ENCODE data around the gene CARD16.

The CARD16 gene

GRCh38 chr11:105027678-105028077 lies 17.5 kb downstream of the CARD16 start:
- TF ChIP-seq, protein P1, sequence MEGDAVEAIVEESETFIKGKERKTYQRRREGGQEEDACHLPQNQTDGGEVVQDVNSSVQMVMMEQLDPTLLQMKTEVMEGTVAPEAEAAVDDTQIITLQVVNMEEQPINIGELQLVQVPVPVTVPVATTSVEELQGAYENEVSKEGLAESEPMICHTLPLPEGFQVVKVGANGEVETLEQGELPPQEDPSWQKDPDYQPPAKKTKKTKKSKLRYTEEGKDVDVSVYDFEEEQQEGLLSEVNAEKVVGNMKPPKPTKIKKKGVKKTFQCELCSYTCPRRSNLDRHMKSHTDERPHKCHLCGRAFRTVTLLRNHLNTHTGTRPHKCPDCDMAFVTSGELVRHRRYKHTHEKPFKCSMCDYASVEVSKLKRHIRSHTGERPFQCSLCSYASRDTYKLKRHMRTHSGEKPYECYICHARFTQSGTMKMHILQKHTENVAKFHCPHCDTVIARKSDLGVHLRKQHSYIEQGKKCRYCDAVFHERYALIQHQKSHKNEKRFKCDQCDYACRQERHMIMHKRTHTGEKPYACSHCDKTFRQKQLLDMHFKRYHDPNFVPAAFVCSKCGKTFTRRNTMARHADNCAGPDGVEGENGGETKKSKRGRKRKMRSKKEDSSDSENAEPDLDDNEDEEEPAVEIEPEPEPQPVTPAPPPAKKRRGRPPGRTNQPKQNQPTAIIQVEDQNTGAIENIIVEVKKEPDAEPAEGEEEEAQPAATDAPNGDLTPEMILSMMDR (IDR thresholded peaks at IDR 0.05; ENCODE audit: borderline replicate concordance, control extremely low read depth, extremely low read depth, insufficient read depth, missing control alignments): no peak
- DNase-seq (ENCODE audit: low spot score): no peak
- in situ Hi-C loops (cut with MboI; ENCODE audit: low sequenced_read_pairs, unreplicated experiment): no loop called here

GRCh38 chr11:105024394-105024793 lies 20.7 kb downstream of the CARD16 start:
- in situ Hi-C loops (cut with MboI; ENCODE audit: low sequenced_read_pairs, unreplicated experiment): no loop called here
- TF ChIP-seq, protein P1 (IDR thresholded peaks at IDR 0.05; ENCODE audit: borderline replicate concordance, control extremely low read depth, extremely low read depth, insufficient read depth, missing control alignments): no peak
- no peak for DNase-seq (ENCODE audit: low spot score)

- DNase-seq (ENCODE audit: low spot score): no peak
- TF ChIP-seq, protein P1 (IDR thresholded peaks at IDR 0.05; ENCODE audit: borderline replicate concordance, control extremely low read depth, extremely low read depth, insufficient read depth, missing control alignments): no peak
- in situ Hi-C loops (cut with MboI; ENCODE audit: low sequenced_read_pairs, unreplicated experiment): no loop called here
These were observed 22.1 kb downstream of the CARD16 start, which contains the start of gene CASP5 for GRCh38 chr11:105023003-105023402. TSS of gene CASP5 (minus strand) at chr11:105023168. CDS start at chr11:105023136, 32 bp downstream.

DNA sequence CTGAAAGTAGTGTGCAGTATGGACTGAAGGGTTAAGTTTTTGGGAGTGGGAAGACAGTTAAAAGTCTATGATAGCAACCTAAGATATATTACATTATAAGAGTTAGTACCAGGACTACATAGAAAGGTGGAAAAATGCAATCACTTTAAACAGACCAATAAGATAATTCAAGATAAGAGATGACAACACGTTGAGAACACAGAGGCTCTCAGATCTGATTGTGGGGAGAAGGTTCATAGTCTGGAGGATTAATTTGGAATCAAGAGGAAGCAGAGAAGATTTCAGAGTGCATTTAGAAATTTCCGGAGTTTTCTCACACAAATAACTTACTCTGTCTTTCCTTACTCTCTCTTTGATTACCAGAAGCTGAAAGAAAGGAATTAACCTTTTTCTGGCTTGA lies 22.6 kb downstream of the CARD16 start:
- TF ChIP-seq, protein P1 (IDR thresholded peaks at IDR 0.05; ENCODE audit: borderline replicate concordance, control extremely low read depth, extremely low read depth, insufficient read depth, missing control alignments): no peak
- in situ Hi-C loops (cut with MboI; ENCODE audit: low sequenced_read_pairs, unreplicated experiment): no loop called here
- no peak for DNase-seq (ENCODE audit: low spot score)

GRCh38 chr11:105007463-105007862 lies 37.7 kb downstream of the CARD16 start:
- in situ Hi-C loops (cut with MboI; ENCODE audit: low sequenced_read_pairs, unreplicated experiment): no loop called here
- TF ChIP-seq, protein P1 (IDR thresholded peaks at IDR 0.05; ENCODE audit: borderline replicate concordance, control extremely low read depth, extremely low read depth, insufficient read depth, missing control alignments): no peak
- DNase-seq (ENCODE audit: low spot score): no peak

- no peak for DNase-seq (ENCODE audit: low spot score)
- in situ Hi-C loops (cut with MboI; ENCODE audit: low sequenced_read_pairs, unreplicated experiment): no loop called here
- TF ChIP-seq, protein P1 (IDR thresholded peaks at IDR 0.05; ENCODE audit: borderline replicate concordance, control extremely low read depth, extremely low read depth, insufficient read depth, missing control alignments): no peak
These were observed 39.7 kb downstream of the CARD16 start for GRCh38 chr11:105005451-105005845.

DNA sequence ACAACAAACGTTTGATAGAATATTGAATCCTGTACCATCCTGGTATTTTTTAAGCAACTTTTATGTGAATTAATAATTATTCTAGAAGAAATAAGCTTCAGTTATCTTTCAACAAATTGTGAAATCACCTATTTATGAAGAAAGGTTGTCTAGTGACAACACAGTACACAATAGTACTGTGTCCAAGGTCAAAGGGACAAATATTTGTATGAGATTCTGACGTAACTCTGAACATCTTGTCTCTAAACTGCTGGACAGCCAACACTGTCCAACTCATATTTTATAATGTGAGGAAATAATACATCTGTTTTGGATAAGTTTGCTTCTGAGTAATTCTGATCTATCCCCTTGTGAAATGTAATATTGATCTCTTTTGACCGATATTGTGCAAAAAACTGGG lies 41.1 kb downstream of the CARD16 start:
- in situ Hi-C loops (cut with MboI; ENCODE audit: low sequenced_read_pairs, unreplicated experiment): no loop called here
- DNase-seq (ENCODE audit: low spot score): no peak
- TF ChIP-seq, protein P1 (IDR thresholded peaks at IDR 0.05; ENCODE audit: borderline replicate concordance, control extremely low read depth, extremely low read depth, insufficient read depth, missing control alignments): no peak
